ENCODE data around the gene EPB41L1. TPM values are rescaled to one million over a fixed set of nuclear protein-coding genes. Genes with fewer than 3 reads are reported as not detected.

EPB41L1 gene
- total RNA-seq, 4 donors from 2014 or later: 27.7 to 53.8 (median 34.4) TPM

DNA sequence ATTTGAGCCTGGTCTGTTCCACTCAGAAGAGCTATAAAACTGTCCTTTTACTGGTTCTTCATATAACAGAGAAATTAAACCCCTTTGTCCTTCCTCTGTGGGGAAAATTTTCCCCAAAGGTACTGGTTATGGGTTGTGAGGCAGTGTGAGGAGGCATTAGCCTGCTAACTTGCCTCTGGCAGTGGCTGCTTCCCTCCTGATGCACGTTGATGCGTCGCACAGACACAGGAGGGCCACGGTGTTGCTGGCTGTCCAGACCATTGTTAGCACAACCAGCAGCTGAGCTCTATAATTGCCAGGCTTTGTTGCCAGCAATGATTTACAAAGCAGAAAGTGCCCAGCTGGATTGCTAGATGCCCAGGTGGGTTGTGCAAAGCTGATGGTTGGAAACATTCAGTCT, 91.9 kb downstream of the EPB41L1 start:
- WGBS: 75% methylated on average over 4 of the region's 4 CpGs
- Histone ChIP-seq H3K4me3 (no peak overlapping the region), H3K27ac (replicated peaks in 1 of 4) (no peak overlapping the region), H3K36me3 (peaks cover 55 to 95% (median 73%) of the 10 kb centered on the region in 4 donors), H3K9me3 (no peaks in the 10 kb centered on the region), H3K27me3 (no peaks in the 10 kb centered on the region), H3K4me1 (no peaks in the 10 kb centered on the region)
- intact Hi-C loops (cut with DNase I): no loop called here
- no peak for TF ChIP-seq POLR2A (IDR thresholded peaks at IDR 0.05; ENCODE audit: low read depth)
- TF ChIP-seq, protein P1, sequence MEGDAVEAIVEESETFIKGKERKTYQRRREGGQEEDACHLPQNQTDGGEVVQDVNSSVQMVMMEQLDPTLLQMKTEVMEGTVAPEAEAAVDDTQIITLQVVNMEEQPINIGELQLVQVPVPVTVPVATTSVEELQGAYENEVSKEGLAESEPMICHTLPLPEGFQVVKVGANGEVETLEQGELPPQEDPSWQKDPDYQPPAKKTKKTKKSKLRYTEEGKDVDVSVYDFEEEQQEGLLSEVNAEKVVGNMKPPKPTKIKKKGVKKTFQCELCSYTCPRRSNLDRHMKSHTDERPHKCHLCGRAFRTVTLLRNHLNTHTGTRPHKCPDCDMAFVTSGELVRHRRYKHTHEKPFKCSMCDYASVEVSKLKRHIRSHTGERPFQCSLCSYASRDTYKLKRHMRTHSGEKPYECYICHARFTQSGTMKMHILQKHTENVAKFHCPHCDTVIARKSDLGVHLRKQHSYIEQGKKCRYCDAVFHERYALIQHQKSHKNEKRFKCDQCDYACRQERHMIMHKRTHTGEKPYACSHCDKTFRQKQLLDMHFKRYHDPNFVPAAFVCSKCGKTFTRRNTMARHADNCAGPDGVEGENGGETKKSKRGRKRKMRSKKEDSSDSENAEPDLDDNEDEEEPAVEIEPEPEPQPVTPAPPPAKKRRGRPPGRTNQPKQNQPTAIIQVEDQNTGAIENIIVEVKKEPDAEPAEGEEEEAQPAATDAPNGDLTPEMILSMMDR (IDR thresholded peaks at IDR 0.05): no peak
- TF ChIP-seq EP300 (IDR thresholded peaks at IDR 0.05): no peak
- TF ChIP-seq POLR2AphosphoS5 (IDR thresholded peaks at IDR 0.05): no peak
- DNase-seq (ENCODE audit: extremely low spot score): no peak

DNA sequence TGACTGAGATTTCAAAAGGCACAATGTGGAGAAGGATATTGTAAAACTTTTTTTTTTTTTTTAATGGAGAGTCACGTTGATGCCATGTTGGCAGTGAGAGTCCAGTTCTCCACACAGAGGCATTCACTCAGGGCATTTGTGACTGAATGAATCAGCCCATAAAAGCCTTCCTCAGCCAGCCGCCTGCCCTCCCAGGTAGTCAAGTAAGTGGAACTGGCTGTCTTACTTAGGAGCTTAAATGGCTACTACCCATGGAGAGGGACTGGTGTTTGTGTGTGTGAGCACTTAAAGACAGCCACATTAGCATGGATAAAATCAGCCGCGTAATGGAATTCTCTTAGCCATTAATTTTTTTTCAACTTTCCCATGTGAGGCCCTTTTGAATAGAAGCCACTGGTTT, 94.3 kb downstream of the EPB41L1 start:
- no peaks in the 10 kb centered on the region for H3K9me3 ChIP-seq
- no peaks in the 10 kb centered on the region for H3K4me1 ChIP-seq
- H3K36me3 ChIP-seq: peaks cover 53 to 92% (median 78%) of the 10 kb centered on the region in 4 donors
- TF ChIP-seq POLR2AphosphoS5 (IDR thresholded peaks at IDR 0.05): no peak
- TF ChIP-seq, protein P1 (IDR thresholded peaks at IDR 0.05): no peak
- TF ChIP-seq POLR2A (IDR thresholded peaks at IDR 0.05; ENCODE audit: low read depth): no peak
- TF ChIP-seq EP300 (IDR thresholded peaks at IDR 0.05): no peak
- no peak for DNase-seq (ENCODE audit: extremely low spot score)
- no peak overlapping the region for H3K4me3 ChIP-seq
- H3K27ac ChIP-seq (replicated peaks in 1 of 4): no peak overlapping the region
- intact Hi-C loops (cut with DNase I): no loop called here
- no peaks in the 10 kb centered on the region for H3K27me3 ChIP-seq
- WGBS: 87% methylated on average over 4 of the region's 4 CpGs

DNA sequence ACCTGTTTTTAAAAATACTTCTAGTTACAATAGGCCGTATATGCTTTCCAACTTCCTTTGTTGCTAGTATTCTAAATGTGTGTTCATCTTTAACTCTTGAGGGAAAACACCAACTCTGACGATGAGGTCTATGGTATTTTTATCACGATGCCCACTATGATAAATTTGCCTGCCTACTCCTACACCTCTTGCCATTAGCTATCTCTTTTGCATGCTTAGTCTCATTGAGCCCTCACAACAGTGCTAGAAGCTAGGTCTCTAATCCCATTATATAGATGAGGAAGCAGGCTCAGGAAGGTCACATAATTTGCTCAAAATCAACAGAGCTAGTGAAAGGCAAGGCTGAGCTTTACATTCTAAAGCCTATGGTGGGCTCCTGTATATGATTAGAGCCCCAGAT, 94.9 kb downstream of the EPB41L1 start:
- no peaks in the 10 kb centered on the region for H3K27me3 ChIP-seq
- H3K27ac ChIP-seq (replicated peaks in 1 of 4): no peak overlapping the region
- H3K9me3 ChIP-seq: no peaks in the 10 kb centered on the region
- H3K4me1 ChIP-seq: no peaks in the 10 kb centered on the region
- peaks cover 53 to 88% (median 77%) of the 10 kb centered on the region in 4 donors for H3K36me3 ChIP-seq
- no peak for DNase-seq (ENCODE audit: extremely low spot score)
- H3K4me3 ChIP-seq: no peak overlapping the region
- TF ChIP-seq, protein P1 (IDR thresholded peaks at IDR 0.05): no peak
- TF ChIP-seq EP300 (IDR thresholded peaks at IDR 0.05) (no peak), POLR2A (IDR thresholded peaks at IDR 0.05; ENCODE audit: low read depth) (no peak), POLR2AphosphoS5 (IDR thresholded peaks at IDR 0.05) (no peak)
- 82% methylated on average over 3 of the region's 3 CpGs for WGBS
- intact Hi-C loops (cut with DNase I): no loop called here

DNA sequence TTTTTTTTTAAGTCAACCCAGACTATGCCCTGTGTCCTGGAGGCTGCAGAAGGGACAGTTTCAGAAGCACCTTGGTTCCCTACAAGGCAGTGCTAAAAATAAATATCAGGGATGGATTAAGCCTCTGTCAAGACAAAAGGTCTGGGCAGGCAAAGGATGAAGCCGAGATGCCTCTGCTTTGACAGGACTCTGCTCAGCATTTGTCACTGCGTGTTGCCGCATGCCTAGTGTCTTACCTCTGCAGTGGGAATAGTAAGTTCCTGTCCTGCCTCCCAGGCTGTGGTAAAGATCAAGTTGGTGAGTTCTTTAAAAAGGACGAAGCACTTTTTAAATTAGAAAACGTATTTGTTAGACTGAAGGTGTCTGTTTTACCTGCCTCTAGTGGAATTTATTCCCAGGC, 96.9 kb downstream of the EPB41L1 start:
- H3K9me3 ChIP-seq: no peaks in the 10 kb centered on the region
- no peak for TF ChIP-seq POLR2A (IDR thresholded peaks at IDR 0.05; ENCODE audit: low read depth)
- TF ChIP-seq, protein P1 (IDR thresholded peaks at IDR 0.05): no peak
- TF ChIP-seq POLR2AphosphoS5 (IDR thresholded peaks at IDR 0.05): no peak
- TF ChIP-seq EP300 (IDR thresholded peaks at IDR 0.05): no peak
- WGBS: 84% methylated on average over 5 of the region's 5 CpGs
- no peak overlapping the region for H3K27ac ChIP-seq (replicated peaks in 1 of 4)
- no peak for DNase-seq (ENCODE audit: extremely low spot score)
- H3K27me3 ChIP-seq: no peaks in the 10 kb centered on the region
- peaks cover 49 to 88% (median 73%) of the 10 kb centered on the region in 4 donors for H3K36me3 ChIP-seq
- H3K4me1 ChIP-seq: no peaks in the 10 kb centered on the region
- H3K4me3 ChIP-seq: no peak overlapping the region
- intact Hi-C loops (cut with DNase I): no loop called here

DNA sequence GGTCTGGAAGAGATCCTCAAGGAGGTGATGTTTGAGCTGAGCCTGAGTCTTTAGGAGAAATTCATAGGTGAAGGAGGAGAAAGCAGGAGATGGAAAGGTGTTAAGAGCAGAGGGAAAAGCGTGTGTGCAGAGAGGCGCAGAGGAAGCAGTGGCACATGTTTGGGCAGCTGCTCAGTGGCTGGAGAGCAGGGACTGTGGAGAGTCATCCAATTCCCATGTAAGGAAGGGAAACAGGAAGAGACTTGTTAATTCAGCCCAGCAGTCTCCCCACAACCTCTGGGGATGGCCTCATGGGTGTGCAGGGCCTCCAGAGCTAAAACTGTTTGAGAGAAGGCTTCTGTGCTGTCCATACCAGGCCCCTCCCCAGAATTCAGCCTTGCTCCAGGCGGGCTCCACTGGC, 98.0 kb downstream of the EPB41L1 start:
- DNase-seq (ENCODE audit: extremely low spot score): no peak
- Histone ChIP-seq H3K4me3 (no peak overlapping the region), H3K27me3 (no peaks in the 10 kb centered on the region), H3K4me1 (no peaks in the 10 kb centered on the region), H3K36me3 (peaks cover 46 to 88% (median 70%) of the 10 kb centered on the region in 4 donors), H3K9me3 (no peaks in the 10 kb centered on the region), H3K27ac (replicated peaks in 1 of 4) (no peak overlapping the region)
- 98% methylated on average over 3 of the region's 3 CpGs for WGBS
- no peak for TF ChIP-seq POLR2AphosphoS5 (IDR thresholded peaks at IDR 0.05)
- TF ChIP-seq POLR2A (IDR thresholded peaks at IDR 0.05; ENCODE audit: low read depth): no peak
- no peak for TF ChIP-seq EP300 (IDR thresholded peaks at IDR 0.05)
- TF ChIP-seq, protein P1 (IDR thresholded peaks at IDR 0.05): no peak
- intact Hi-C loops (cut with DNase I): no loop called here

Measured in esophagus muscularis mucosa (tissue), 4 donors.